Osteocyte (in vitro differentiated cells): ENCODE data around the gene RIC1. TPM values are rescaled to one million over a fixed set of nuclear protein-coding genes. Genes with fewer than 3 reads are reported as not detected.
A peak's percentile ranks its signal among the peaks of the same experiment; 100 is the strongest.
"Not testable (repeated sequence)": the region's sequence is repeated elsewhere in the genome, so short reads cannot be mapped to it uniquely, and the experiment has no call there.

Source experiments
- DNase-seq: peaks from one replicate; pipeline ENCODE4 v3.0.0; 2021; ENCODE audit warnings: mixed read lengths; ENCODE audit not compliant: unreplicated experiment; ENCODE audit errors: extremely low spot score
- H3K27ac Mint-ChIP-seq: one replicate; pipeline ENCODE4 v1.8.0; 2021; ENCODE audit warnings: mild to moderate bottlenecking, mixed read lengths; ENCODE audit not compliant: unreplicated experiment
- H3K27me3 Mint-ChIP-seq: one replicate; pipeline ENCODE4 v1.8.0; 2021; ENCODE audit warnings: mixed read lengths; ENCODE audit not compliant: unreplicated experiment
- H3K36me3 Mint-ChIP-seq: one replicate; pipeline ENCODE4 v1.8.0; 2021; ENCODE audit warnings: mixed read lengths; ENCODE audit not compliant: unreplicated experiment
- H3K4me1 Mint-ChIP-seq: one replicate; pipeline ENCODE4 v1.8.0; 2021; ENCODE audit warnings: mixed read lengths; ENCODE audit not compliant: unreplicated experiment
- H3K4me3 Mint-ChIP-seq: one replicate; pipeline ENCODE4 v1.8.0; 2021; ENCODE audit warnings: mild to moderate bottlenecking, moderate library complexity, mixed read lengths; ENCODE audit not compliant: unreplicated experiment
- H3K9me3 Mint-ChIP-seq: one replicate; pipeline ENCODE4 v1.8.0; 2021; ENCODE audit warnings: mixed read lengths; ENCODE audit not compliant: unreplicated experiment
- CTCF ChIP-seq: fragments of 200-600 bp; sonication (generic); IDR thresholded peaks from 2 replicates; pipeline ENCODE4 v1.5.0; 2021; ENCODE audit warnings: antibody characterized with exemption, mild to moderate bottlenecking, moderate library complexity
- total RNA-seq: library from RNA; stranded (reverse); gene quantifications from 2 replicates; pipeline ENCODE4 v1.2.1, GENCODE V29; 2021

RIC1 gene
- total RNA-seq, 1 donor from 2014 or later, result 52.4 TPM

- peaks cover 3% of the 10 kb centered on the region for H3K9me3 Mint-ChIP-seq
- H3K27me3 Mint-ChIP-seq, result no peaks in the 10 kb centered on the region
- TF ChIP-seq CTCF, result no peak
- peak overlapping the region; percentile 35 for H3K4me3 Mint-ChIP-seq
- H3K27ac Mint-ChIP-seq, result peak overlapping the region; percentile 70
- DNase-seq, result no peak
- peaks cover 54% of the 10 kb centered on the region for H3K36me3 Mint-ChIP-seq
- H3K4me1 Mint-ChIP-seq, result peaks cover 54% of the 10 kb centered on the region
Measured at GRCh38 chr9:5720151-5720550, 91.2 kb downstream of the RIC1 start.

- no peak overlapping the region for H3K27ac Mint-ChIP-seq
- H3K9me3 Mint-ChIP-seq, result peaks cover 3% of the 10 kb centered on the region
- H3K4me1 Mint-ChIP-seq, result peaks cover 45% of the 10 kb centered on the region
- TF ChIP-seq CTCF, result no peak
- H3K36me3 Mint-ChIP-seq, result peaks cover 63% of the 10 kb centered on the region
- H3K27me3 Mint-ChIP-seq, result no peaks in the 10 kb centered on the region
- no peak overlapping the region for H3K4me3 Mint-ChIP-seq
- DNase-seq, result no peak
Measured at GRCh38 chr9:5721279-5722087, 92.6 kb downstream of the RIC1 start.

GRCh38 chr9:5722679-5723078 is 93.8 kb downstream of the RIC1 start:
- not testable (repeated sequence) for H3K27me3 Mint-ChIP-seq, H3K4me3 Mint-ChIP-seq, DNase-seq, H3K27ac Mint-ChIP-seq, H3K9me3 Mint-ChIP-seq
- H3K4me1 Mint-ChIP-seq, result peaks cover 38% of the 10 kb centered on the region
- peaks cover 70% of the 10 kb centered on the region for H3K36me3 Mint-ChIP-seq

- no peaks in the 10 kb centered on the region for H3K27me3 Mint-ChIP-seq
Measured at GRCh38 chr9:5735072-5735471, 106.2 kb downstream of the RIC1 start.

GRCh38 chr9:5736563-5737346 is 107.8 kb downstream of the RIC1 start:
- TF ChIP-seq CTCF, result no peak
- DNase-seq, result no peak
- H3K27me3 Mint-ChIP-seq, result no peaks in the 10 kb centered on the region
- H3K4me3 Mint-ChIP-seq, result no peak overlapping the region
- peaks cover 63% of the 10 kb centered on the region for H3K36me3 Mint-ChIP-seq
- no peak overlapping the region for H3K27ac Mint-ChIP-seq
- peaks cover 7% of the 10 kb centered on the region for H3K9me3 Mint-ChIP-seq
- H3K4me1 Mint-ChIP-seq, result peaks cover 10% of the 10 kb centered on the region

More at GRCh38 chr9:5735072-5735471, 106.2 kb downstream of the RIC1 start:
- no peak for TF ChIP-seq CTCF
- no peak overlapping the region for H3K27ac Mint-ChIP-seq
- H3K4me1 Mint-ChIP-seq, result no peaks in the 10 kb centered on the region
- no peak overlapping the region for H3K4me3 Mint-ChIP-seq
- DNase-seq, result no peak
- H3K36me3 Mint-ChIP-seq, result peaks cover 52% of the 10 kb centered on the region
- peaks cover 7% of the 10 kb centered on the region for H3K9me3 Mint-ChIP-seq
